K562 (cell line): ENCODE results near the gene GTPBP1. TPM values are rescaled to one million over a fixed set of nuclear protein-coding genes. Genes with fewer than 3 reads are reported as not detected.

ENCODE experiments used
- ATAC-seq: fragments of 200-7000 bp; cut with Tn5 transposase; 3 replicates; pipeline ENCODE4 v1.9.1; 2020; ENCODE audit warnings: moderate library complexity
- BruUV-seq: library from RNA; stranded (reverse); fragments of 400-500 nt; replicated peaks from 2 replicates; lab custom pipeline; 2021; lab: Mats Ljungman, UMichigan
- CTCF ChIA-PET: fragments of 300-600 bp; formaldehyde crosslinking; extraction: SDS; loops from one replicate; lab custom pipeline; 2021; ENCODE audit warnings: low intra/inter-chr PET ratio; lab: Yijun Ruan, JAX
- POLR2A ChIA-PET: fragments of 300-600, 350-650 bp; sonication (Branson Sonifier 250); formaldehyde crosslinking; extraction: SDS; loops from one replicate; lab custom pipeline; 2021; ENCODE audit warnings: antibody characterized with exemption, inconsistent platforms; lab: Yijun Ruan, JAX
- DNase-seq, 4 experiments: peaks; one replicate each; pipeline versions ENCODE4 v3.0.0 to v3.0.0-alpha.2; 2011 to 2018; ENCODE audit warnings: low spot score in 3 of 4, mixed read lengths in 3 of 4; ENCODE audit errors: extremely low read depth in 1 of 4
- FAIRE-seq: peaks from 2 replicates; lab custom pipeline; 2011; peaks lifted over from hg19 to GRCh38; lab: Jason Lieb, UNC
- H2AFZ ChIP-seq: 2 replicates; pipeline ENCODE4 v1.6.0; 2011; ENCODE audit warnings: low read depth, low read length, control low read depth, inconsistent platforms
- H3K27ac ChIP-seq: fragments of 200-600 bp; 3 replicates; pipeline ENCODE4 v1.8.0; 2011; ENCODE audit warnings: low read depth, mild to moderate bottlenecking, control low read depth, inconsistent platforms, low read length, moderate library complexity, mixed read lengths; ENCODE audit errors: extremely low read depth
- H3K27me3 ChIP-seq, 2 experiments: fragments of 300-600 bp in 1 of 2; 2 replicates in 1 of 2; 3 replicates in 1 of 2; pipeline versions ENCODE4 v1.6.0 to v1.8.0; 2011; ENCODE audit warnings: inconsistent platforms in 2 of 2, low read length in 2 of 2, mild to moderate bottlenecking in 1 of 2, mixed read lengths in 1 of 2, moderate library complexity in 1 of 2; ENCODE audit not compliant: control insufficient read depth in 2 of 2, insufficient read depth in 2 of 2
- H3K36me3 ChIP-seq: fragments of 300-600 bp; 3 replicates; pipeline ENCODE4 v1.8.0; 2011; ENCODE audit warnings: mild to moderate bottlenecking, low read length, inconsistent platforms; ENCODE audit not compliant: control insufficient read depth, insufficient read depth
- H3K4me1 ChIP-seq, 2 experiments: fragments of 200-600 bp in 1 of 2; replicated peaks in 1 of 2; 2 replicates in 1 of 2; 3 replicates in 1 of 2; pipeline versions ENCODE4 v1.5.1 to v1.8.0; 2011; ENCODE audit warnings: inconsistent platforms in 2 of 2, low read length in 2 of 2, mild to moderate bottlenecking in 1 of 2, mixed read lengths in 1 of 2, moderate library complexity in 1 of 2; ENCODE audit not compliant: control insufficient read depth in 2 of 2, insufficient read depth in 2 of 2
- H3K4me2 ChIP-seq: 2 replicates; pipeline ENCODE4 v1.6.1; 2011; ENCODE audit warnings: low read length, control low read depth, inconsistent platforms, mixed read lengths; ENCODE audit not compliant: insufficient read depth
- H3K4me3 ChIP-seq: fragments of 200-600 bp; sonication (generic), shearing (Covaris generic); 2 replicates; pipeline ENCODE4 v1.5.1; 2016; ENCODE audit warnings: control low read depth, inconsistent platforms
- H3K79me2 ChIP-seq: fragments of 200-600 bp; 3 replicates; pipeline ENCODE4 v1.8.0; 2011; ENCODE audit warnings: low read length, inconsistent platforms; ENCODE audit not compliant: control insufficient read depth, insufficient read depth
- H3K9ac ChIP-seq, 2 experiments: 2 replicates each; pipeline versions ENCODE4 v1.6.0 to v1.6.1; 2011; ENCODE audit warnings: low read depth in 2 of 2, low read length in 2 of 2, control low read depth in 1 of 2, inconsistent platforms in 1 of 2, mild to moderate bottlenecking in 1 of 2, mixed read lengths in 1 of 2; ENCODE audit not compliant: insufficient read depth in 1 of 2
- H3K9me1 ChIP-seq: one replicate; pipeline ENCODE4 v1.6.0; 2011; ENCODE audit warnings: inconsistent platforms, mild to moderate bottlenecking, low read length, moderate library complexity; ENCODE audit not compliant: control insufficient read depth, insufficient read depth
- H3K9me3 ChIP-seq: replicated peaks from 2 replicates; pipeline ENCODE4 v1.5.1; 2011; ENCODE audit warnings: low read depth, low read length, inconsistent platforms; ENCODE audit not compliant: control insufficient read depth, insufficient read depth
- H4K20me1 ChIP-seq: replicated peaks from 2 replicates; pipeline ENCODE4 v1.6.1; 2011; ENCODE audit warnings: low read length, inconsistent platforms, mixed read lengths; ENCODE audit not compliant: control insufficient read depth, insufficient read depth
- FIP1L1 ChIP-seq: fragments of 200-400 bp; formaldehyde crosslinking; IDR thresholded peaks from 2 replicates; pipeline ENCODE4 v1.6.1; 2018; ENCODE audit warnings: mild to moderate bottlenecking, low read depth, low read length; ENCODE audit not compliant: poor library complexity, severe bottlenecking
- NEUROD1 ChIP-seq: fragments of 150-350 bp; IDR thresholded peaks from 2 replicates; pipeline ENCODE4 v1.6.1; 2014; ENCODE audit warnings: borderline replicate concordance, low read length, low read depth; ENCODE audit not compliant: partially characterized antibody
- TCF7 ChIP-seq: sonication (generic); IDR thresholded peaks from 2 replicates; pipeline ENCODE4 v1.6.1; 2016; ENCODE audit warnings: antibody characterized with exemption, borderline replicate concordance
- WGBS: fragments of 100-300 bp; shearing (Covaris generic); methylation state at CpG from one replicate; pipeline ENCODE4 v1.1.6; 2016; ENCODE audit warnings: low coverage, mixed read lengths; ENCODE audit not compliant: insufficient coverage; ENCODE audit errors: missing lambda C conversion rate; 5-methylcytosine and 5-hydroxymethylcytosine counted together
- in situ Hi-C: fragments of 300-500 bp; cut with MboI; formaldehyde crosslinking; loops from 4 replicates; pipeline ENCODE4 v1.15.0; 2018; ENCODE audit warnings: inconsistent platforms, mixed read lengths
- intact Hi-C: fragments of 100-400 bp; cut with micrococcal nuclease; formaldehyde crosslinking; loops from 2 replicates; pipeline ENCODE4 v1.14.2; 2022
- polyA plus RNA-seq, 8 experiments: library from polyadenylated mRNA; depleted of rRNA in 4 of 8; stranded (reverse) in 5 of 8; unstranded in 3 of 8; fragments of >200 nt; fragmentation: Nextera tagmentation in 2 of 8; fragmentation: Illumina TruSeq in 1 of 8; extraction: Ambion mirVana in 2 of 8; extraction: Trizol in 1 of 8; gene quantifications; 2 replicates each; pipeline versions ENCODE4 v1.2.1 to v1.2.3, GENCODE V29; 2011 to 2014; ENCODE audit warnings: inconsistent platforms in 1 of 8, missing spikeins in 1 of 8
- total RNA-seq, 7 experiments: library from RNA; depleted of rRNA in 6 of 7; stranded (reverse); fragments of >200 nt in 6 of 7; fragmentation: Illumina TruSeq in 2 of 7; extraction: Trizol in 2 of 7; gene quantifications; 2 replicates each; pipeline versions ENCODE4 v1.2.1 to v1.2.3, GENCODE V29; 2011 to 2021; ENCODE audit warnings: low replicate concordance in 1 of 7
- TF ChIP-seq, protein P1 (sequence below): IDR thresholded peaks from 2 replicates; pipeline ENCODE4 v1.6.1; 2014; ENCODE audit warnings: antibody characterized with exemption
- TF ChIP-seq, protein P2 (sequence below): fragments of 450-650 bp; formaldehyde crosslinking; IDR thresholded peaks from 2 replicates; pipeline ENCODE4 v1.4.0; 2022; ENCODE audit warnings: missing genetic modification characterization
- TF ChIP-seq, protein P3 (sequence below), 2 experiments: fragments of 450-650 bp in 1 of 2; IDR thresholded peaks; 2 replicates each; pipeline ENCODE4 v1.6.1; 2011 to 2017; ENCODE audit warnings: low read depth in 2 of 2, antibody characterized with exemption in 1 of 2, borderline replicate concordance in 1 of 2, low read length in 1 of 2, mild to moderate bottlenecking in 1 of 2, mixed read lengths in 1 of 2; ENCODE audit not compliant: control insufficient read depth in 1 of 2
- TF ChIP-seq, protein P4 (sequence below): fragments of 250-450 bp; sonication (Bioruptor Pico); IDR thresholded peaks from 2 replicates; pipeline ENCODE4 v1.5.0; 2021

Gene GTPBP1
- total and polyA plus RNA-seq, 9 of the 15 experiments (the other 6 are each of a cell fraction or from before 2014, with no cell fraction given) = 0.83 to 53.2 (median 23.3) TPM

DNA sequence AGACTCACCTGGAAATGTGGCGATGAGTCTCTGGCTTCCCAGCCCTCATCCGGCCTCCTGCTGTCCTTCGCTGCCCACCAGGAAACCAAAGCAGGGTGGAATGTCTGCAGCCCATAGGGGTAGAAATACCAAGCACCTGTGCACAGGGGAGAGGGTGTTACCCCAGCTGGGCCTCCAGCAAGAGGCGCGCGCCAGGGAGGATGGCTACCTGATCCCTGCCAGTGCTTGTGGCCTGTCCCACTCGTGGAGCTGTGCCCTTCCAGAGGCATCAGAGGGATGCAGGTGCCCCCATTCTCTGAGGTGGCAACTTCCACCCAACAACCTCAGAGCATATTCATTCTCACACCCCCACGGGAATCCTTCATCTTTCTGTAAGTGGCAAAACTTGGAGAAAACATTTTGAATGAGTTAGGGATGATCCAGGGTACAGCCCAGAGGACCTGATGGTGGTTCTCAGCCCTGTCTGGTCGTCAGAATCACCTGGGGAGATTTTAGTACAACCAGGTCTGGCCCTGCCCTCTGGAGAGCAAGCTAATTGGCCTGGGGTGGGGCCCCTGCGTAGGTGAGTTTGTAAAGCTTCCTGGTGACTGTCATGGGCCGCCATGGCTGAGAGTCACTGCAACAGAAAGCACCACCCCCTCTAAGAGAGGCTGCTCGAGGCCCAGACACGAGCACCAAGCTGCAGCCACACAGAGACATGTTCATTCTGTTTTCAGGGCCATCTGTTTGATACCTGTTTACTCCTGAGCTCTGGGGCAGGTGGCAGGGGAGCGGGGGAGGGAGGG lies 40.1 kb downstream of the GTPBP1 start:
- Histone ChIP-seq H3K36me3 (peaks cover 79% of the 10 kb centered on the region), H3K4me1 (no peaks in the 10 kb centered on the region), H3K9ac (no peak overlapping the region; a peak in 1 of 4 replicates), H3K4me3 (no peak overlapping the region), H3K9me3 (no peaks in the 10 kb centered on the region), H3K27me3 (no peaks in the 10 kb centered on the region), H4K20me1 (no peaks in the 10 kb centered on the region), H3K9me1 (no peaks in the 10 kb centered on the region), H3K79me2 (no peaks in the 10 kb centered on the region), H3K27ac (no peak overlapping the region), H2AFZ (no peak overlapping the region), H3K4me2 (no peak overlapping the region)
- FAIRE-seq (no peak), ATAC-seq (no peak), DNase-seq (no peak)
- in situ Hi-C loops = no loop called here
- TF ChIP-seq TCF7 (no peak), NEUROD1 (no peak), FIP1L1 (no peak)
- TF ChIP-seq, protein P1, sequence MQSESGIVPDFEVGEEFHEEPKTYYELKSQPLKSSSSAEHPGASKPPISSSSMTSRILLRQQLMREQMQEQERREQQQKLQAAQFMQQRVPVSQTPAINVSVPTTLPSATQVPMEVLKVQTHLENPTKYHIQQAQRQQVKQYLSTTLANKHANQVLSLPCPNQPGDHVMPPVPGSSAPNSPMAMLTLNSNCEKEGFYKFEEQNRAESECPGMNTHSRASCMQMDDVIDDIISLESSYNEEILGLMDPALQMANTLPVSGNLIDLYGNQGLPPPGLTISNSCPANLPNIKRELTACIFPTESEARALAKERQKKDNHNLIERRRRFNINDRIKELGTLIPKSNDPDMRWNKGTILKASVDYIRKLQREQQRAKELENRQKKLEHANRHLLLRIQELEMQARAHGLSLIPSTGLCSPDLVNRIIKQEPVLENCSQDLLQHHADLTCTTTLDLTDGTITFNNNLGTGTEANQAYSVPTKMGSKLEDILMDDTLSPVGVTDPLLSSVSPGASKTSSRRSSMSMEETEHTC = no peak
- TF ChIP-seq, protein P2, sequence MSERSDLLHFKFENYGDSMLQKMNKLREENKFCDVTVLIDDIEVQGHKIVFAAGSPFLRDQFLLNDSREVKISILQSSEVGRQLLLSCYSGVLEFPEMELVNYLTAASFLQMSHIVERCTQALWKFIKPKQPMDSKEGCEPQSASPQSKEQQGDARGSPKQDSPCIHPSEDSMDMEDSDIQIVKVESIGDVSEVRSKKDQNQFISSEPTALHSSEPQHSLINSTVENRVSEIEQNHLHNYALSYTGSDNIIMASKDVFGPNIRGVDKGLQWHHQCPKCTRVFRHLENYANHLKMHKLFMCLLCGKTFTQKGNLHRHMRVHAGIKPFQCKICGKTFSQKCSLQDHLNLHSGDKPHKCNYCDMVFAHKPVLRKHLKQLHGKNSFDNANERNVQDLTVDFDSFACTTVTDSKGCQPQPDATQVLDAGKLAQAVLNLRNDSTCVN (CRISPR knock-in tag) = no peak
- TF ChIP-seq, protein P3, sequence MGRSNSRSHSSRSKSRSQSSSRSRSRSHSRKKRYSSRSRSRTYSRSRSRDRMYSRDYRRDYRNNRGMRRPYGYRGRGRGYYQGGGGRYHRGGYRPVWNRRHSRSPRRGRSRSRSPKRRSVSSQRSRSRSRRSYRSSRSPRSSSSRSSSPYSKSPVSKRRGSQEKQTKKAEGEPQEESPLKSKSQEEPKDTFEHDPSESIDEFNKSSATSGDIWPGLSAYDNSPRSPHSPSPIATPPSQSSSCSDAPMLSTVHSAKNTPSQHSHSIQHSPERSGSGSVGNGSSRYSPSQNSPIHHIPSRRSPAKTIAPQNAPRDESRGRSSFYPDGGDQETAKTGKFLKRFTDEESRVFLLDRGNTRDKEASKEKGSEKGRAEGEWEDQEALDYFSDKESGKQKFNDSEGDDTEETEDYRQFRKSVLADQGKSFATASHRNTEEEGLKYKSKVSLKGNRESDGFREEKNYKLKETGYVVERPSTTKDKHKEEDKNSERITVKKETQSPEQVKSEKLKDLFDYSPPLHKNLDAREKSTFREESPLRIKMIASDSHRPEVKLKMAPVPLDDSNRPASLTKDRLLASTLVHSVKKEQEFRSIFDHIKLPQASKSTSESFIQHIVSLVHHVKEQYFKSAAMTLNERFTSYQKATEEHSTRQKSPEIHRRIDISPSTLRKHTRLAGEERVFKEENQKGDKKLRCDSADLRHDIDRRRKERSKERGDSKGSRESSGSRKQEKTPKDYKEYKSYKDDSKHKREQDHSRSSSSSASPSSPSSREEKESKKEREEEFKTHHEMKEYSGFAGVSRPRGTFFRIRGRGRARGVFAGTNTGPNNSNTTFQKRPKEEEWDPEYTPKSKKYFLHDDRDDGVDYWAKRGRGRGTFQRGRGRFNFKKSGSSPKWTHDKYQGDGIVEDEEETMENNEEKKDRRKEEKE (IDR thresholded peaks at IDR 0.05; ENCODE audit: borderline replicate concordance in 1 of 2, control insufficient read depth in 1 of 2, low read depth in 2 of 2, low read length in 1 of 2) = no peak
- TF ChIP-seq, protein P4, sequence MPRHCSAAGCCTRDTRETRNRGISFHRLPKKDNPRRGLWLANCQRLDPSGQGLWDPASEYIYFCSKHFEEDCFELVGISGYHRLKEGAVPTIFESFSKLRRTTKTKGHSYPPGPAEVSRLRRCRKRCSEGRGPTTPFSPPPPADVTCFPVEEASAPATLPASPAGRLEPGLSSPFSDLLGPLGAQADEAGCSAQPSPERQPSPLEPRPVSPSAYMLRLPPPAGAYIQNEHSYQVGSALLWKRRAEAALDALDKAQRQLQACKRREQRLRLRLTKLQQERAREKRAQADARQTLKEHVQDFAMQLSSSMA (CRISPR knock-in tag) = no peak
- no TSS peak for BruUV-seq
- WGBS = 80% methylated on average over 9 of the region's 14 CpGs
- intact Hi-C loops = no loop called here
- ChIA-PET CTCF (no interaction called here), POLR2A (interaction anchor here (0.6 to 3.9 kb wide), 7 partner anchors 10 to 726 kb away, joined by 3 to 24 read pairs (median 3); partner anchors contain the start of gene SUN2)
